ENCODE results near the gene JARID2.
"Not testable (repeated sequence)": the region's sequence is repeated elsewhere in the genome, so short reads cannot be mapped to it uniquely, and the experiment has no call there.

Gene JARID2

DNA sequence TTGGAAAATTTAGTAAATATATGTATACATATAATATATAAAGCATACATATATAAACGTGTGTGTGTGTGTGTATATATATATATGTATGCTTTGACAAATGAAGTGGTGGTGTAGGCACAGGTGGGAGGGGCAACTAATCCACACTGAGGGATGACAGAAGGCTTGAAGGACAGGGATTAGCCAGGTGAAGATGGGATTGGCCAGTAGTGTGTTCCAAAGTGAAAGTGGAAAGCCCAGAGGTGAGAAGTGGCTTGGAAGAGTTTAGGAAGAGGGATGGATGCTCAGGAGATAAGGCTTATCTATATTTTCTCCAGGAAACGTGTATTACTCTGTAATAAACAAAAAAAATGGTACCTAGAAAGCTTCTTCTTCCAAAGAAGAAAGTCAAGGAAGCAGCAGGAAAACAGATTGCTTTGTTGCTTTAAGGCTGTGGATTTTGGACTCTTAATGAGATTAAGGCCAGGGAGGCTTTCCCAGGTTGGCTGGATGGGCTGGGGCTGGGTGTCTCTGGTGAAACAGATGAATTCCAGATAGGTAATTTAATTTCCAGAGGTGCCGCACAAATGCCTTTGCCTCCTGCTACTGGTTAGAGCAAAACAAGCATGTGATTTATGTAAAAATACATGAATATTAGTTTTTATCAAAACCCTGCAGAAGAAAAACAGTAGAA, 63.9 kb downstream of the JARID2 start:
- no peak for DNase-seq (ENCODE audit: low read depth in 2 of 2)

DNA sequence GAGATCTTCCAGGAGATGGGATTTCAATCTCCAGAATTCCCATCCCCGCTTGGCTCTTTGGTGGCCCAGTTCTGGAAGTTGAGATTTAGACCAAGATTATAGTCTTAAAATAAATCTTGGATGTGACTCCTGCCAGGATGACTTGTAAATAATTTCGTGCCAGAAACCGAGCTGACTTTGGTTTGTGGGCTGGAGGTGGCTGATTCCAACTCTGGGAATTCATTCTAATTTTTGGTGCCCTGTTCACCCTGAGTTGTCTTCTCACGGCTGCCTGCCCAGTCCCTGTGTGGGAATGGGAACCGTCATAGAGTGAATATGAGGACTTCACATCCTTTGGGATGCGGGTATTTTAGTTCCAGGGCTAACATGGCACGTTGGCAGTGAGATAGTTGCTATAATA, 64.8 kb downstream of the JARID2 start:
- no peak for DNase-seq (ENCODE audit: low read depth in 2 of 2)

DNA sequence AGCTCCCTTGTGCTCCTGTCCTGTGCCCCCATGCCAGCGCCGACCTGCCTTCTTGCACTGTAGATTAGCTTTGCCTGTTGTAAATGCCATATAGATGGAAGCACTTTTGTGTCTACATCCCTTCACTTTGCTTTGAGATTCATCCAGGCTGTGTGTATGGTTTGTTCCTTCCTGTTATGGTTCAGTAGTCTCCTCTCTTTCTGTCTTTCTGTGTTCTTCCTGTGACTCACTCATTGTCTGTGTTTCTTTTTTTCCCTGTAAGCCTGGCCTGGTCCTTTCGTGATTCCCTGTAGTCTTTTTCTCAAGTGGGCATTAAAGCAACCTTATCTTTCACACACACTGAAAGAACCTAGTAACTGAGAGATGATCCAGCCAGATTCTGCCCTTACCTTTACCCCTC, 66.6 kb downstream of the JARID2 start:
- no peak for DNase-seq (ENCODE audit: low read depth in 2 of 2)

DNA sequence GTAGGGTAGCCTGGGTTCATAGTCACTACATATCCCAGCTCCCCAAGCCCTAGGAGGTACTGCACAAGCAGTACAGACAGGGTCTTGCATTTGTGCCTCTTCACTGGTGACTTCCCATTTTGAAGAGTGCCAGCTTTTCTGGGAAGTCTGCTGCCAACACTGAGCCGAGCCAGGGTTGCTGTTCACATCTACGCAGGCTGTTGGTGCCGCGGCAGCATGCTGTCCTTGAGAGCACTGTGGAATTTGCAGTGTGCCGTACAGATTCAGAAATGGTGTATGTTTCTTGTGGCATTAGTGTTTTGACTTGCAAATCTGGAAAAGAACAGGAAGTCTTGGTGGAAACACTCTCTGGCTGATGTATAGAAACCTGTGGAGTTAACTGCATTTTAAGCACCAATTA, 67.5 kb downstream of the JARID2 start:
- DNase-seq (ENCODE audit: low read depth in 2 of 2), result no peak

DNA sequence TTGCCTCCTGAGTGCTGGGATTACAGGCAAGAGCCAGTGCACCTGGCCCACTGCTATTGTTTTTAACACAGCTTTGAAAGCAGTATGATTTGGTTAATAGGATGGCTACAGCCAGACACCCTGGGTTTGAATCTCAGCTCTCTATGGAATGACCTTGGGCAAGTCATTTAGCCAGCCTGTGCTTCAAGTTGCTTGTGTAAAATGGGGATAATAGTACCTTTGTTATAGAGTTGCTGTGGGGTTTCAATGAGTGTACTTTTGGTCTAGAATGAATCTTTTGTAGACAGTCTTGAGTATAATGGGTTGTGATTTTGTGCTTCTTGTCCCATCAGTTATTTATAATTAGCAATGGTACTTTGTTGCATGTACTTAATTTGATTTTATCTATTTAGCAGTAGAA, 70.9 kb downstream of the JARID2 start:
- DNase-seq (ENCODE audit: low read depth in 2 of 2), result no peak

DNA sequence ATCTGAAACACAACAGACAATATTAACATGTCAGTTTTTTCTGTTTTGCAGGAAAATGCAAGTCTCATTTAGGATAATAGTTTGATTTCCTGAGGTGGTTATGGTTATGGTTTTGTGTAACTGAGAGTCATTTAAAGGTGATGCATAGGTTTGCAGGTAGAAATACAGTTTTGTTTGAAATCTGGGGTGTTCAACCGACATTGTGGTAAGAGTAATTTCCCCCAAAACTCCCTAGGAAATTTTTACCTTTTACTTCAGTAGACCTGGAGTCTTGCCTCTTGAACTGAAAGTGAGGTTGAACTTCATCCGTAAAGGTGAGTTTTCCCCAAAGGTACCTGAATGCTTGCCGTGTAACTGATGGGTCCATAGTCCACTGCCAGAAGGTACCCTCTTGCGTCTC, 71.4 kb downstream of the JARID2 start:
- DNase-seq (ENCODE audit: low read depth in 2 of 2), result no peak

DNA sequence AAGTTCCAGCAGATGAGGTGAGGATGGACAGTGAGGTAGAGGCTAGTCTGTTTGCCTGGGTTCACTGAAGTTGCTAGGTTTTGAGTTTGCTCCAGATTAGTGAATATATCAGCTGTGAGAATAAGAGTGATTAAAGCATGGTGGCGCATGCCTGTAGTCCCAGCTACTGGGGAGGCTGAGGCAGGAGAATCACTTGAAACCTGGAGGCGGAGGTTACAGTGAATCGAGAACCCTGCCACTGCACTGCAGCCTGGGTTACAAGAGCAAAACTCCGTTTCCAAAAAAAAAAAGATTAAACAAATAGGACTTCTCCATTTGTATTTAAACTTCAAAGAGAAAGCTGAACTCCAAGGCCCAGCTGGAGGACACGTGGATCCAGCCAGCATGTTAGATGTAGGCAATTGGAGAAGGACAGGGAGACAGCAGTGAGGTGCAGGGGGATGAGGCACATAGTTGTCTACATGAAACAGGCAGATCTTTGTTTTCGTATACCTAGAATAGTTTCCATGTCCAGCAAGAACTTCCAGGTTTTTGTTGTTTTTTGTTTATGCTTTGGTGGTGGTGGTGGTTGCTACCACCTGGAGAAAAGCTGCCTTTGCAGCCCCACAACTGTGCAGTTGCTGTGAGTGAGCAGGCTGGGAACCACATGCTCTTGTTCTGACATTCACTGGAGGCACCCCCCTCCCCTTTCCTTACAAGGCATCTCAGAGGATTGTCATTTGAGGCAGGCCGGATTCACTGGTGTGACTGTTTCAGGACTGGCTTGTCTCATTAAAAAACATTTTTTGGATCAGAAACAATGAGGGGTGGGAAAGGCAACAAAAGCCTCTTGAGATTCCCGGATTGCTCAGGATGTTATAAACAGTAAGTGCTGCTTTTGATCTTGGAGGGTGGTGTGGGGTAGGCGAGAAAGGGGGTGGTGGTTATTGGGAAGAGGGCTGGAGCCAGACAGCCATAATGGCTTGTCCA, 72.3 kb downstream of the JARID2 start:
- DNase-seq (ENCODE audit: low read depth in 2 of 2), result no peak

DNA sequence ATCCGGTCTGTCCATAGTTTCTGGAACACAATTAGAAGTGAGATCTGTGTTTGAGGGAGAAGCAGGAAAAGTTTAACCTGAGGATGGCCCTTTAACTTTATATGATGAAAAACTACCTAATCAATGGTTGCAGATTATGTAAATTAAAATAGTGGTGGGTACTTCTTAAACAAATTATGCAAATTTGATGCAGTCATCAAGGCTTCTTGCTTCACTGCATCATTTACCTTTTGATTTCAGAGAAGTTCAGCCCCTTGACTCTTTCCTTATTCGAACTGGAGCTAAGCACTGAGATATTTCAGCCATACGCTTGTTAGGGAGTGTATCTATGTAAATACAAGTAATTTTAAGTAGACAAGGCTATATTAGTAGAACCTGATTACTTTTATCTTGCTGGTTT, 73.8 kb downstream of the JARID2 start:
- no peak for DNase-seq (ENCODE audit: low read depth in 2 of 2)

DNA sequence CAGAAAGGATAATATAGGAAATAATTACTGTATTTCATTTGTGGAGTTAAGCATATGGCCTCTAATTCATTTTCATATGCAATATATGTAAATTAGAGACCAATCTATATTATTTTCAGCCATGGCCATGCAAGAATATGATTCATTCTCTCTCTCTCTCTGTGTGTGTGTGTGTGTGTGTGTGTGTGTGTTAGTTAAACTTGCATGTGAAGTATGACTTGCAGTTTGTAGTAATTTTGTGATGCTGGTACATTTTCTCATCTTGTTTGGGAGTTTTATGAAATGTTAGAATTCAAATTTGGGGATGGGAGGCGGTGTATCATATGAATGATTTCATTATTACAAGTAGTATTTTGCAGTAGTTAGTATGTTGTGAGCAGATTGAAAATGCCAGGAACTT, 74.8 kb downstream of the JARID2 start:
- no peak for DNase-seq (ENCODE audit: low read depth in 2 of 2)

DNA sequence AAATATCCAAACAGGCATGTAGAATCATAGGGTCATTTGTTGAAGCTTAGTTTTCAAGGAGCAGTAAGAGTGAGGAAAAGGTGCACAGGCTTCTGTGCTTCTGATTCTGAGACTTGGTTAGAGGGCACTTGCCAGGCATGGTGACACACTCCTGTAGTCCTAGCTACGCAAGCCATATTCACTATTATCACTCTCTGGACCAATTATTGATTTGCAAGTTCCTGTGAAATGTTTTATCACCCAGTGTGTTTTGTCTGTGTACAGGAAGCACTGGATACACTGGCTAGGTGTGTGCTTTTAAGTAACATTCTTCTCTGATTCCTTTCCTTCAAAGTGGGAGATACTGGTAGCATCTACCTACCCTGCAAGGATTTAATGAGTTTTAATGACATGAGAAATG, 76.3 kb downstream of the JARID2 start:
- no peak for DNase-seq (ENCODE audit: low read depth in 2 of 2)

DNA sequence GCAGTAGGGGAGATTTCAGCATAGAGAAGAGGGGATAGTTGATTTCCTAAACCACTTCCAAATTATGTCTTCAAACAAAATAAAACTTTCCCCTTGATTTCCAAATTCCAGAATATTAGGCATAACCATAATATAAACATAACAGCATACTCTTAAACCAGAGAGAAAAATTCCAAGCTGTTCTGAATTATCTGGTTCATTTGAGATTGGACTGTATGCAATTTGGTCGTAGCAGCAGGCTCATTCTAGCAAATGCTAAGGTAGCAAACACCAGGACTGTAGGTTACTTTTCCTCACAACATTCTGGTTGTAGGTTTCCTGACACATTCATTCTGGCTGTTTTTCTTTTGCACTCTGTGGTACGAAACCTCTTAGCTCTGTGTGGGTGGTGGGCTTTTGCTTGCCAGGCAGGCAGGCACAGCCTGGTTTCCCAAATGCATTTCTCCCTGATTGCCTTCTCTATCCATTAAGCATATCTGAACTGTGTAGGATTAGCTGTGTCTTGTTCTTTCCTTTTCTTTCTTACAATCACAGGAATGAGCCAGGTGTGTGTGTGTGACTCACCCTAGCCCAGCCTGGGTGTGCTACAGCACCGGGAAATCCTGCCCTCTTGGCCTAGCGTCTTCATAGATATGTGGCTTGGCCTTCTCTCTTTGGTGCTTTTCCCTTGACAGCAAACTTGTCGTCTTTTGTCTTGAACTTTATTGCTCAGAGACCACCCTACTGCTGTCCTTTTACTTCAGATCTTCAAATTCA, 77.1 kb downstream of the JARID2 start:
- DNase-seq (ENCODE audit: low read depth in 2 of 2), result no peak

DNA sequence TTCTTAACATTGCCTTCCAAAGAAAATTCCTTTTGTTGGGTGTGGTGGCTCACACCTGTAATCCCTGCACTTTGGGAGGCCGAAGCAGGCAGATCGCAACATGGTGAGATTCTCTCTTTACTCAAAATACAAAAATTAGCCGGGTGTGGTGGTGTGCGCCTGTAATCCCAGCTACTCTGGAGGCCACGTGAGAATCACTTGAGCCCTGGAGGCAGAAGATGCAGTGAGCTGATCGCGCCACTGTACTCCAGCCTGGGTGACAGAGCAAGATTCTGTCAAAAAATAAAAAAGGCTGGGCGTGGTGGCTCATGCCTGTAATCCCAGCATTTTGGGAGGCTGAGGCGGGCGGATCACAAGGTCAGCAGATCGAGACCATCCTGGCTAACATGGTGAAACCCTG, 77.7 kb downstream of the JARID2 start:
- not testable (repeated sequence) for DNase-seq (ENCODE audit: low read depth in 2 of 2)

DNA sequence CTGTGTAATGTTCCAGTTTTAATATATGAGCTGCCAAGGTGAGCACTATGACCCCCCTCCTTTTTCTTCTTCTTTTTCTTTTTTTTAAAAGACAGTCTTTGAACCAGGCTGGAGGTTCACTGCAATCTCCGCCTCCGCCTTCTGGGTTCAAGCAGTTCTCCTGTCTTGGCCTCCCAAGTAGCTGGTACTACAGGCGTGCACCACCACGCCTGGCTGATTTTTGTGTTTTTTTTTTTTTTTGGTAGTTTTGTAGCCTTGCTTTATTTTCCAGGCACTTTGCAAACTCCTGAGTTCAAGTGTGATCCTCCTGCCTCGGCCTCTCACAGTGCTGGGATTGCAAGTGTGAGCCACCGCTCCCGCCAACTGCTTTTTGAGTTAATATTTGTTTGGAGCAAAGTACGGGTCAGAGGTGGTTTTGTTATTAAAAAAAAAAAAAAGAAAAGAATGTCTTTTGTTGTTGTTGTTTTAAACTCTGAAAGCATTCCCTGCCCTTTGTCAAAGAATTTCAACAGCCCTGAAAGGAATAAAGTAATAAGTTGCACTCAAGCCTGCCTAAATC, 78.6 kb downstream of the JARID2 start:
- no peak for DNase-seq (ENCODE audit: low read depth in 2 of 2)

DNA sequence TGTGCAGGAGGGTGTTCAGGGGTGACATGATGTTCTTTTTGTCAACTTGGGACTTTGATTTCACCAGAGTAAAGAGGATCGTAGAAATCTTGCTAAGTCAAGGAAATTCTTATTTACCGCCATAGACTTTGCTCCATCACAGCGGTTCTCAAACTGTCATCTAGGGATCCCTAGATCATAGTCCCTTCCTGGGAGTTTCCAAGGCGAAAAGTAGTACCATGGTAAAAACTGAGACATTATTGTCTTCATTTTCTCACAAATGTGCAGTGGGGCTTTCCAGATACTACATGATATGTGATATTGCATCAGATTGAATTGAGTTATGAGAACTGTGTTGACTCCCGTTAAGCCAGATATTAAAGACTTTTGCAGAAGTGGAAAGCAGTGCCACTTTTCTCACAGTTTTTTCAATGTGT, 79.7 kb downstream of the JARID2 start:
- DNase-seq (ENCODE audit: low read depth in 2 of 2), result no peak

DNA sequence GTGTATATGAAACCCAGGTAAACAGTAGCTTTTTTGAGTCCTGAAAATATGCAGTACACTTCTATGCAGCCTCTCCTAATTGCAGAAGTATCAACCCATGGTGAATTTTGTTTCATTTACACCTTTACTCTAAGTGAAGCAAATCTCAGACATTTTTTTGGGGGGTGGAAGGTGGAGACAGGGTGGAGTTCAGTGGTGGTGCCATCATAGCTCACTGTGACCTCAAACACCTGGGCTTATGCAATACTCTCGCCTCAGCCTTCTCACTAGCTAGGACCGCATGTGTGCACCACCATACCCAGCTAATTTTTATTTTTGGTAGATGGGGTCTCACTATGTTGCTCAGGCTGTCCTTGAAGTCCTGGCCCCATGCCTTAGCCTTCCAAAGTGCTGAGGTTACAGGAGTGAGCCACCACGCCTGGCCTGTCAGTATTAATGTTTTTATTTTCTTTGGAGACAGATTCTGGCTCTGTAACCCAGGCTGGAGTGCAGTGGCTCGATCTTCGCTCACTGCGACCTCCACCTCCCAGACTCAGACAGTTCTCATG, 80.3 kb downstream of the JARID2 start:
- DNase-seq (ENCODE audit: low read depth in 2 of 2), result no peak

DNA sequence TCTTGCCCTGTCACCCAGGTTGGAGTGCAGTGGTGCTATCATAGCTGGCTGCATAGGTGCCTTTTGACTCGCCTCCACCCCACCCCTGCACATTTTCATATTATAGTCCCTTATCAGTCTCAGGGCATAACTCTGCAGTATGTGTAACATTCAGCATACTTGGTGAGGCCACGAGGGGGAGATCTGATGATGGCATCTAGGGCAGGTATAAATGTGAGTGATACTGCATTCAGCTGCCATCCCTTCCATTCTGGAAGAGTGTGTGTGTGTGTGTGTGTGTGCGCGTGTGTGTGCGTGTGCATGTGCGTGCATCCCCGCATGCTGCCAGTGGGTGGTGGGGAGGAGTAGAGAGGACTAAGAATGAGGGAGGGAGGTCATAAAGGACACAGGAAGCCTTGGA, 81.4 kb downstream of the JARID2 start:
- no peak for DNase-seq (ENCODE audit: low read depth in 2 of 2)

DNA sequence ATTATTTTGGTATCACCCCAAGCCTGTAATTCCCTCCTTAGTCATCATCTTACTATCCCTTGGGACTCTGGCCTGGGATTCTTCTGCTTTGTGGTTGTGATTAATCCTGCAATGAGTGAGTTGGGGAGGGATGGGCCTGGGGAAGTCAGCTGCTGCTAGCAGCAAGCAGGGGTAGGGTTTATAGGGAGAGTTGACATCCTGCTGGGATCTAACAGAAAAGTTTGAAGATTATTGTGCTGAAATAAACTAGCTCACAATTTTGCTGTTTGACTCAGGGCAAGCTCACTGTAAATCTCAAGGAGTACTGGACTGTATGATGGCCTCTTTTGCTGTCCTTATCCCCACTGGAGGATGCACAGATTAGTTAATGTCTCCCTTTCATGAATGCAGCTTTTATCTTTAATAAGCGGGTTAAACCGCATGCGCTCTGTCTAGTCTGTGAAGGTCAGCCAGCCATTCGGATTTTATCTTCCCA, 83.4 kb downstream of the JARID2 start:
- DNase-seq (ENCODE audit: low read depth in 2 of 2), result no peak

DNA sequence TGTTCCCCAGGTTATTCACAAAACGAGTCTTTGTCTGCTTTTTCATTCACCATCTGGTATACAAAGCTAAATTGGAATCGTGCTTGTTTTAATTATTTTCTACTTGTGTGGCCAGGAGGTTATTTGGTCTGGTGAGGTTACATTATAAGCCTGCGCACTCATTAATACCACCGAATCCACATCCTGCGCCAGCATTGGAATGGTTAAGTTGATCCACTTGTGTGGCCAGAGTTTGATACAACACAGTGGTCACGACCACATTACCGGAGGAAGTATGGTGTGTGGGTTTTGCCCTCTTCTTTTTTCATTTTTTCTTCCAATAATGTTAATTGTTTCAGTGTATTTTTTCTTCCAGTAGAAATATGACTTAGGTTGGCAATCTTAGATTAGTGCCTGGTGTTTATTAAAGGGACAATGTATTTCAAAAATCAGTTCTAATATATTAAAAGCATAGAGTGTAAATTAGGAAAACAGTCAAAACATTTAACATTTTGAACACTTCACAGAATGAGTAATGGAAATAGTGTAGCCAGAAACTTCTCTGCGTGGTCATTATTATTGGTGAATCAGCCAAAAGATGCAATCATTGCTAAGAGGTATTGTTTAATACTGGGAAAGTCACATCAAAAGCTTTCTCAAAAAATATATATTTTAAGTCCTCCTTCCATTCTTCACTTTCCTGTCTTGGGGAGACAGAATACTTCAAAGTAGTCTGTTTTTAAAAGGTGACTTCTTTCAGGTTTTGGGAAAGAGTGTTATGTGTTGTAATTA, 84.5 kb downstream of the JARID2 start:
- DNase-seq (ENCODE audit: low read depth in 2 of 2), result no peak

DNA sequence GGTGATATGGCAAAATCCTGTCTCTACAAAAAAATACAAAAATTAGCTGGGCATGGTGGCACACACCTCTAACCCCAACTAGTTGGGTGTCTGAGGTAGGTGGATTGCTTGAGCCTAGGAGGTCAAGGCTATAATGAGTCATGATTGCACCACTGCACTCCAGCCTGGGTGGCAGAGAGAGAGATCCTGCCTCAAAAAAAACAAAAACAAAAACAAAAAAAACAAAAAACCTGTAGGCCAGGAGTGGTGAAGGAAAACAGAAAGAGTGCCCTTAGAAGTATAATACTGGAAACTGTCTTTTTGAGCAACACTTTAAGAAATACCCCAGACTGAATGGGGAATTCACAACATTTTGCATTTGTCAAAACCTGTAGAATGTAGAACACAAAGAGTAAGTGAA, 85.3 kb downstream of the JARID2 start:
- no peak for DNase-seq (ENCODE audit: low read depth in 2 of 2)

DNA sequence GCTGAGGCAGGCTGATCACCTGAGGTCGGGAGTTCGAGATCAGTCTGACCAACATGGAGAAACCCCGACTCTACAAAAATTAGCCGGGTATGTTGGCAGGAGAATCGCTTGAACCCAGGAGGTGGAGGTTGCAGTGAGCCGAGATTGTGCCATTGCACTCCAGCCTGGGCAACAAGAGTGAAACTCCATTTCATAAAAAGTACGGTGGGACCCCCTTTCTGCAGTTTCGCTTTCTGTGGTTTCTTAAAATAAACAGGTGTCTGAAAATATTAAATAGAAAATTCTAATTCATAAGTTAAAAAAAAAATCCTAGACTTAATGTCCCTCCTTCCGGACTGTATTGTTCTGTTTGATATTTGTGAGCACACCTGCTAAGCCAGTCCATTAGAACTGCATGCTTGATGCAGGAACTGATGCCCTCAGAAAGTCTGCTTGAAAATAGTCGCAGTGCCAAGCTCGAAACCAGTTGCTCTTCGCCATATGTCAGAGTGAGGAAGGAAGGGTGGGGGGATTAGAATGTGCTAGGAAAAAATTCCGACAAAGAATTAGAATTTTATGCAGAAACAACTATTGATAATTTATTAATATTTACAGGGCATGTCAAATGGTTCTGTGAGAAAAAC, 85.9 kb downstream of the JARID2 start:
- no peak for DNase-seq (ENCODE audit: low read depth in 2 of 2)
